Right ventricle myocardium inferior (tissue), 1 donor: ENCODE results near the gene TMEM200C. TPM values are rescaled to one million over a fixed set of nuclear protein-coding genes. Genes with fewer than 3 reads are reported as not detected.

ENCODE experiments used
- ATAC-seq: fragments of 200-7000 bp; cut with Tn5 transposase; one replicate; pipeline ENCODE4 v1.9.1; 2020; ENCODE audit warnings: mild to moderate bottlenecking, moderate library complexity
- DNase-seq: peaks from one replicate; pipeline ENCODE4 v3.0.0; 2021; ENCODE audit errors: missing footprints
- intact Hi-C: fragments of 100-400 bp; cut with DNase I; formaldehyde crosslinking; loops from one replicate; pipeline ENCODE4 v1.11.0; 2022
- microRNA-seq: library from miRNA; unstranded; fragments of <30 nt; microRNA quantifications from one replicate; pipeline ENCODE4 v1.2.0, GENCODE V29; 2020
- total RNA-seq: library from RNA; stranded (reverse); fragmentation: NEBNext Ultra II Directional; extraction: Animal tissue kit (Norgen Biotek cat#: 25700); gene quantifications from one replicate; pipeline ENCODE4 v1.2.1, GENCODE V29; 2021
- donor health status: DM: no; HTN: yes; CAD: no; lungs with severe emphysema.

The TMEM200C gene
- total RNA-seq, 1 donor from 2014 or later, result 0.95 TPM

DNA sequence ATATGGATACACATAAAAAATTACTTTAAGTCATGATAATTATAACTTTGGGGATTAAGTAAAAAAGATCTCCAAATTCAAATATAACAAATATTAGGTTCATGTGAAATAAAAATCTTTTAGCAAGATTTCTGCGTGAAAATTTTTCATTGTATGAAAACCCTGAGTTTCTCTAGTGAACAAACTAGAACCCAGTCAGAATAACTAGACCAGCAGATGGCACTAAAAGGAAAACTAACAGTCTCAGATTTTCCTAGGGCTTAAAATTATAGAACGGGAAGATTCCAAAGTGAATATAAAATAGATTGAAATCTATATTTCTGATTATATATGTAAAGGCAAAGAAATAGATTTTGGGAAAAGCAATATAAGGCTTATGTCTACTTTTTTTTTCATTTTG, 43.3 kb downstream of the TMEM200C start:
- intact Hi-C loops, result no loop called here
- DNase-seq, result no peak

DNA sequence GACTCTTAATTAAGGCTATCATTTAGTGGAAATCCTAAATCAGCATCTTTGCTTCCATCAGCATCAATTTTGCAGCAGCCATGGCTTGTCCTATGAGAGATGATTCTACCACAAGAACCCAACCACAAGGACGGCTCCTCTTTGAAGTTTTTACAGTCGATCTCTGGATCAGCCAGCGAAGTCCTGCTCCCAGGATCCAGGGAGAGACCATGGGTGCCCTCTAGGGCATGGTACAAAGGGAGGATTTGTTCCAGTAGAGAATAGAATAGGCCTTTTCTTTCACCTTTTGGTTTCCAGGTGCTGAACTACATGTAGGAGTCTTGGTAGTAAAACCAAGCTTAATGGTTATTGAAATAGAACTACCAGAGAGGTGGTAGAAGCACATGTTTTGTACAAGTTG, 52.7 kb downstream of the TMEM200C start:
- intact Hi-C loops, result loop anchor here (10.0 kb wide), 1 partner anchor 248 kb away; no protein-coding TSS in a partner anchor

More for the DNA sequence above, 43.3 kb downstream of the TMEM200C start:
- no peak for ATAC-seq

DNA sequence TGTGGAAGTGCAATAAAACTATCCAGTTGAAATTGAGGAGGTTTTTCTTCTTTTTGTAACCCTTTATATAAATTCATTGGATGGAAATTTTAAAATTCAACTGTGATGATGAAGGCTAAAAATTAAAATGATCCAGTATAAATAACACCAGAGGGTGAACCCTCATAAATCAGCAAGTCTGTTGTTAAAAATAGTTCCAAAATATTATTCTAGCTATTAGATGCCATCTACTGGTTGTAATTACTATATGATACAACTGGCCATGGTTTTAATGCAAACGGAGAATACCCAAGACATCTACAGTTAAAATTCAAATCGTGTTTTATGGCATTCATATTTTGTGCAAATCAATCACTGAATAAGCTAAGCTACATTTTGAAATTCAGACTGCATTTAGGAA, 53.8 kb downstream of the TMEM200C start:
- ATAC-seq (no peak), DNase-seq (no peak)
- intact Hi-C loops, result loop anchor here (10.0 kb wide), 1 partner anchor 247 kb away; no protein-coding TSS in a partner anchor

More for the DNA sequence above, 52.7 kb downstream of the TMEM200C start:
- DNase-seq, result no peak
- no peak for ATAC-seq

DNA sequence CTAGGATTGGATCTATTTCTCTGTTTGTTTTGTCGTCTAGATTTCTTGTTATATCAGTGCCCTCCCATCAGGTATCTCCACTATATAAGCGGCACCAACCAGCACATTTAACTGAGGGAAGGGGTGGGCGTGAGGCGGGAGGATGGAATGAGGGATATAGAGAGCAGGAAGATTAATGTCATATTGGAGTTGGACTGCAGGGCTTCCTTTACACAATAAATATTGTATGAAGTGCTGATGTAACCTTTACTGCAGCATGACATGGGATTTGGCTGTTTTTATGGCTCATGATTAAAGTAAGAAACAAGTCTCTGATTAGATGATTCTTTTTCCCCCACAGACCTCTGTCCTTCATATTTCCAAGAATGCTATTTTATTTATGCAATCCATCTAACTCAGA, 54.8 kb downstream of the TMEM200C start:
- DNase-seq (no peak), ATAC-seq (no peak)
- intact Hi-C loops, result loop anchor here (10.0 kb wide), 1 partner anchor 246 kb away; no protein-coding TSS in a partner anchor

DNA sequence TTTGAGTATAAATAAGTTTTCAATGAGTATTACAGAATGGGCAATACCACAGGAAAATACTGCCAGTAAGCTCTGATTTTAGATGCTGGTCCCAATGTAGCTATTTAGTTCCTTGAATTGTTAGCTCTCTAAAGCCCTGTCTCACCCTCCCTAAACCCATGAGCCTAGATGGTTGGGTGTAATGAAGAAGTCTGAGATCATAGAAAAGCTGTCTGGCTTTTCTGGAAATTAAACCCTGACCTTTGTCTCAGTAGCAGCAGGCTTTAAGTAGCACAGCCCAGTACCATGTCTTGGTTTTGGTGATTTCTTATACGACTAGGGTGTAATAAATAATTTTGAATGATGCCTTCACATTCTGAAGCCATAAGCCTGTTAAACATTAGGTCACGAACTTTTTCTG, 55.3 kb downstream of the TMEM200C start:
- intact Hi-C loops, result loop anchor here (10.0 kb wide), 1 partner anchor 245 kb away; no protein-coding TSS in a partner anchor
- DNase-seq (no peak), ATAC-seq (no peak)

DNA sequence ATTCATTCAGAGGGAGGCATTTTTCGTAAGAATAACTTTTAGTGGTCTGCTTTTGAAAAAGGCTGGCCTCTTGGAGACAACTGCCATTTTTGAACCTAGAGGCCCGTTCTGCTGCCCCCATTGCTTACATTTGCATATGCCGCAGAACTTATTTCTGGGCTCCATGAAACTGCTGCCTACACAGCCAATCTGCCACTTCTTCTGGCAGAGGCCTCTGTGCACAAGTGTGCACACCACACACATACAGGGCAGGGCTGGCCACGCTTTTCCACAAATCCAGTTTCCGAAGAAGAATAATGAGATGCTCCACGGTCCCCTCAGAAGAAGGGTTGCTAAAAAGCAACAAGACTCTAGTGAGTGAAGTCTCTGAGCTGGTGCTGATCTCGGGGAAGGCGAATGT, 56.2 kb downstream of the TMEM200C start:
- DNase-seq (no peak), ATAC-seq (no peak)
- intact Hi-C loops, result no loop called here

Small RNAs within 50 kb of the gene (microRNA-seq; reads per million reads assigned to microRNA genes)
- not detected for gene MIR3976
